Peyer's patch (tissue), 4 donors: ENCODE measurements around the gene MGMT. TPM values are rescaled to one million over a fixed set of nuclear protein-coding genes. Genes with fewer than 3 reads are reported as not detected.

ENCODE experiments used
- DNase-seq, 3 donors: peaks; one replicate each; pipeline ENCODE4 v3.0.0-alpha.2; 2017 to 2019
- H3K27ac ChIP-seq, 4 donors: fragments of 200-600 bp; sonication (generic); one replicate each; pipeline ENCODE4 v1.5.1; 2016 to 2019
- H3K27me3 ChIP-seq, 2 donors: fragments of 200-600 bp; sonication (generic); one replicate each; pipeline ENCODE4 v1.5.1; 2019
- H3K36me3 ChIP-seq, 3 donors: fragments of 200-600 bp; sonication (generic); one replicate each; pipeline ENCODE4 v1.5.1; 2016 to 2019
- H3K4me1 ChIP-seq, 4 donors: fragments of 200-600 bp; sonication (generic); one replicate each; pipeline ENCODE4 v1.5.1; 2016 to 2019
- H3K4me3 ChIP-seq, 4 donors: fragments of 200-600 bp; sonication (generic); 1 replicate in 3 of 4; 2 replicates in 1 of 4; pipeline ENCODE4 v1.5.1; 2016 to 2019; ENCODE audit warnings: mild to moderate bottlenecking in 1 of 4
- H3K9me3 ChIP-seq, 4 donors: fragments of 200-600 bp; sonication (generic); one replicate each; pipeline ENCODE4 v1.5.1; 2016 to 2019; ENCODE audit warnings: mild to moderate bottlenecking in 1 of 4
- POLR2A ChIP-seq, 2 donors: fragments of 450-650 bp; IDR thresholded peaks; one replicate each; pipeline ENCODE4 v1.5.1; 2017; ENCODE audit warnings: antibody characterized with exemption in 2 of 2, mild to moderate bottlenecking in 2 of 2, moderate library complexity in 2 of 2
- total RNA-seq, 4 donors: library from RNA; depleted of rRNA; stranded (reverse); fragments of >200 nt; gene quantifications; one replicate each; pipeline ENCODE4 v1.1.0, GENCODE V29; 2016
- TF ChIP-seq, protein P1 (sequence below), 6 experiments: fragments of 450-650 bp in 4 of 6; fragments of 200-600 bp in 2 of 6; sonication (generic) in 1 of 6; IDR thresholded peaks; one replicate each; pipeline ENCODE4 v1.5.1; 2017 to 2019; ENCODE audit warnings: antibody characterized with exemption in 6 of 6, mild to moderate bottlenecking in 3 of 6, moderate library complexity in 1 of 6

Gene MGMT
- total RNA-seq, 4 donors from 2014 or later = 24.5 to 43.7 (median 35.3) TPM

DNA sequence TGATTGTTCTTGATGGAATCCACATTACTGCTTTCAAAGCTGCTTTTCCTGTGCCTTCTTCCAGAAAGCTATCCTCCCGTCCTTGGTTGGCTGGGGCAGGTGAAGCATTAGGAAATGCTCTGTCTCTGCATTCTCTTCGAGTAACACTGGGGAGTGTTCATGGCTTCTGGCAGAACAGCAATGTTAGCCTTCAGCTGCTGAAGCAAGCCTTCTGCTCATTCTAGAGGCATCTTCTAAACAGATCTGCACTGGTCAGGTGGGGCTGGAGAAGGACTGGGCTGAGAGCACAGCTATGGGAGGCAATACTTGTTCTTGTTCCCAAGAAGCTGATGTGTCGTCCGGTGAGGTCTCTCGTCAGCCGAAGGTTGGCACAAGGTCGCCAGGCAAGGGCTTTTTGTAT lies 80.6 kb downstream of the MGMT start:
- Histone ChIP-seq H3K9me3 (no peaks in the 10 kb centered on the region), H3K4me1 (peaks cover 0 to 7% (median 0%) of the 10 kb centered on the region in 4 donors), H3K4me3 (no peak overlapping the region), H3K36me3 (no peaks in the 10 kb centered on the region), H3K27ac (no peak overlapping the region), H3K27me3 (no peaks in the 10 kb centered on the region)
- TF ChIP-seq POLR2A (IDR thresholded peaks at IDR 0.05) = no peak
- TF ChIP-seq, protein P1, sequence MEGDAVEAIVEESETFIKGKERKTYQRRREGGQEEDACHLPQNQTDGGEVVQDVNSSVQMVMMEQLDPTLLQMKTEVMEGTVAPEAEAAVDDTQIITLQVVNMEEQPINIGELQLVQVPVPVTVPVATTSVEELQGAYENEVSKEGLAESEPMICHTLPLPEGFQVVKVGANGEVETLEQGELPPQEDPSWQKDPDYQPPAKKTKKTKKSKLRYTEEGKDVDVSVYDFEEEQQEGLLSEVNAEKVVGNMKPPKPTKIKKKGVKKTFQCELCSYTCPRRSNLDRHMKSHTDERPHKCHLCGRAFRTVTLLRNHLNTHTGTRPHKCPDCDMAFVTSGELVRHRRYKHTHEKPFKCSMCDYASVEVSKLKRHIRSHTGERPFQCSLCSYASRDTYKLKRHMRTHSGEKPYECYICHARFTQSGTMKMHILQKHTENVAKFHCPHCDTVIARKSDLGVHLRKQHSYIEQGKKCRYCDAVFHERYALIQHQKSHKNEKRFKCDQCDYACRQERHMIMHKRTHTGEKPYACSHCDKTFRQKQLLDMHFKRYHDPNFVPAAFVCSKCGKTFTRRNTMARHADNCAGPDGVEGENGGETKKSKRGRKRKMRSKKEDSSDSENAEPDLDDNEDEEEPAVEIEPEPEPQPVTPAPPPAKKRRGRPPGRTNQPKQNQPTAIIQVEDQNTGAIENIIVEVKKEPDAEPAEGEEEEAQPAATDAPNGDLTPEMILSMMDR (IDR thresholded peaks at IDR 0.05) = no peak
- DNase-seq = no peak

DNA sequence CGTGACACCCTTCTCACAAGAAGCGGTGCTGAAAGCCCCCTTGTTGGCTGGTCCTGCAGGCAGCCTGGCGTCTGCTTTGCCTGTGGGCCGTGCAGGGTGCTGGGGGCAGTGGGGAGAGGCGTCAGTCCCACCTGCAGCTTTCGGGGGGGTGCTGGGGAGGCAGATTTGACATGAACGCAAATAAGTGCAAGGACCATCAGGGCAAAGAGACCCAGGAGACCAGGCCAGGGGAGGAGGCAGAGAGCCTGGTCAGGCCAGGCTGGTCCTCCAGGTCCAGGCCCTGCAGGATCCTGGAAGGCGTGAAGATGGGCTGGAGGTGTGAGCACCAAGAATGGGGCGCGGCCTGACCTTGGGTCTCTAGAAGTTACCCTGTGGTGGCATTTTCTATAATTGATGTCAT lies 81.6 kb downstream of the MGMT start:
- TF ChIP-seq, protein P1 (IDR thresholded peaks at IDR 0.05) = no peak
- TF ChIP-seq POLR2A (IDR thresholded peaks at IDR 0.05) = no peak
- H3K27ac ChIP-seq = no peak overlapping the region
- H3K36me3 ChIP-seq = no peaks in the 10 kb centered on the region
- no peaks in the 10 kb centered on the region for H3K27me3 ChIP-seq
- no peak for DNase-seq
- peaks cover 0 to 7% (median 0%) of the 10 kb centered on the region in 4 donors for H3K4me1 ChIP-seq
- no peaks in the 10 kb centered on the region for H3K9me3 ChIP-seq
- H3K4me3 ChIP-seq = no peak overlapping the region

DNA sequence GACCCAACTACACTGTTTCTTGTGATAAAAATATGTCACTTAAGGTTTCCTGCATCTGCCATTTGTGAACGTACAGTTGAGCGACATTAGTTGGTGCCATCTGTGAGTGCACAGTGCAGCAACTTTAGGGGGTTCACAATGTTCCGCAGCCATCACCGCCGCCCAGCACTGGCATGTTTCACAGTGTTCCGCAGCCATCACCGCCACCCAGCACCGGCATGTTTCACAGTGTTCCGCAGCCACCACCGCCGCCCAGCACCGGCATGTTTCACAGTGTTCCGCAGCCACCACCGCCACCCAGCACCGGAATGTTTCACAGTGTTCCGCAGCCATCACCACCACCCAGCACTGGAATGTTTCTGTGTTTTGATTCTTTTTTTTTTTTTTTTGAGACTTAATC lies 83.0 kb downstream of the MGMT start:
- Histone ChIP-seq H3K36me3 (no peaks in the 10 kb centered on the region), H3K9me3 (no peaks in the 10 kb centered on the region), H3K4me3 (no peak overlapping the region), H3K27me3 (no peaks in the 10 kb centered on the region), H3K4me1 (peaks cover 0 to 7% (median 0%) of the 10 kb centered on the region in 4 donors), H3K27ac (no peak overlapping the region)
- no peak for TF ChIP-seq POLR2A (IDR thresholded peaks at IDR 0.05)
- TF ChIP-seq, protein P1 (IDR thresholded peaks at IDR 0.05) = no peak
- no peak for DNase-seq

DNA sequence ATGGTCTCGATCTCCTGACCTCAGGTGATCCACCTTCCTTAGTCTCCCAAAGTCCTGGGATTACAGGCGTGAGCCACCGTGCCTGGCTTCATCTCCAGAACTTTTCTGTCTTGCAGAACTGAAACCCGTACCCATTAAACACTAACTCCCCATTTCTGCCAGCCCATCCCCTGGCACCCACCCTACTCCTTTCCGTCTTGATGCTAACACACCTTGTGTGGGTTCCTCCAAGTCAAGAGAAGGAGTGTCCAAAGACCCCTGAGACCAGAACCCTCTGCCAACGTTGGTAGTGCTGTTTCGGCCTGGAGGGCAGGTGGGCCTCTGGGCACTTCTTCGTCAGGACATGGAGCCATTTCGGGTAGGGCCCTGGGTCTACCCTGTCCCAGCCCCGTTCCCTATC lies 83.6 kb downstream of the MGMT start:
- no peak for DNase-seq
- no peaks in the 10 kb centered on the region for H3K27me3 ChIP-seq
- peaks cover 0 to 7% (median 0%) of the 10 kb centered on the region in 4 donors for H3K4me1 ChIP-seq
- H3K36me3 ChIP-seq = no peaks in the 10 kb centered on the region
- TF ChIP-seq, protein P1 (IDR thresholded peaks at IDR 0.05) = no peak
- no peak for TF ChIP-seq POLR2A (IDR thresholded peaks at IDR 0.05)
- H3K4me3 ChIP-seq = no peak overlapping the region
- no peaks in the 10 kb centered on the region for H3K9me3 ChIP-seq
- H3K27ac ChIP-seq = no peak overlapping the region

DNA sequence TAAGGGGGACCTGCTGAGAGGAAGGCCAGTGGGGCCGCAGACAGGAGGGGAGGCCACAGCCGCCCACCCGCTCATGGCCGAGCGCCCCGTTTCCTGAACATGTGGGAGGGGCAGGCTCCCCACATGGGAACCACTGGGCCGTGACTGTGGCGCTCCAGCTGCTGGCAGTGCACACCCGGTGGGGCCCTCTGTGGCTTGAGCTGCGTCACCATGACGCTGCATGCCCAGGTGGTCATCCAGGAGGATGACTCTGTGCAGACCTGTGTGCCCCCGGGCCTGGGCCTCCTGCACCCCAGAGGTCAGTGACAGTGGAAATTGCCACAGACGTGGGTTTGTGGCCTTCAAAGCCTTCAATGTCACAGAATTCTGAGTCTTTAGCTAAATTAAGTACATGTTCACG lies 85.1 kb downstream of the MGMT start:
- TF ChIP-seq, protein P1 (IDR thresholded peaks at IDR 0.05) = no peak
- no peak for TF ChIP-seq POLR2A (IDR thresholded peaks at IDR 0.05)
- H3K27me3 ChIP-seq = no peaks in the 10 kb centered on the region
- H3K36me3 ChIP-seq = no peaks in the 10 kb centered on the region
- H3K27ac ChIP-seq = peak overlapping the region in 1 of 4 donors; percentile 62
- no peaks in the 10 kb centered on the region for H3K9me3 ChIP-seq
- DNase-seq = peak in 2 of 3 donors; percentile 78 to 83
- H3K4me3 ChIP-seq = no peak overlapping the region
- H3K4me1 ChIP-seq = peaks cover 0 to 7% (median 0%) of the 10 kb centered on the region in 4 donors

DNA sequence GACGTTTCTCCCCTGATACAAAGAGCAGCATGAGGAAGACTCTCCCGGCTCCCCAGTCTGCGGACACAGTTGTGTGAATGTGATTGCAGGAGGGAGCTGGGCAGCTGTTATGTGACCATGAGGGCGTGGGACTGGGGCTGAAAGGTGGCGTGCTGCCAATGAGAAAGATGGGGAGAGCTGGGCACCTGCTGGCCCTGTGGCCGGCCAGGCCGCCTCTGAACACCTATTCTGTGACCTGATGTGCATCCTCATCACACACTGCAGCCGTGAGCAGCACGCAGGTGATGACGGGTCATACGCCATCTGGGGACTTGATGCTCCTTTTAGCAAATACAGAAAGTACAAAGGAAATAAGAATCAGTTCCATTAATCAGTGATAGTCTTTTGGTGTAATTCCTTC lies 86.9 kb downstream of the MGMT start:
- TF ChIP-seq, protein P1 (IDR thresholded peaks at IDR 0.05) = no peak
- no peak for TF ChIP-seq POLR2A (IDR thresholded peaks at IDR 0.05)
- no peak for DNase-seq
- H3K9me3 ChIP-seq = no peaks in the 10 kb centered on the region

More for the DNA sequence above, 86.9 kb downstream of the MGMT start:
- Histone ChIP-seq H3K27ac (no peak overlapping the region), H3K4me3 (no peak overlapping the region), H3K27me3 (no peaks in the 10 kb centered on the region), H3K36me3 (no peaks in the 10 kb centered on the region), H3K4me1 (peaks cover 0 to 7% (median 0%) of the 10 kb centered on the region in 4 donors)
